Activated naive CD8-positive, alpha-beta T cell treated with anti-CD3 and anti-CD28 coated beads, Interleukin-2, amount 50 U/mL, for 24 hours (primary cell): ENCODE data around the gene MYMK.

ENCODE experiments used
- ATAC-seq: fragments of 150-1000 bp; cut with Tn5 transposase; one replicate; pipeline ENCODE4 v1.10.0; 2021
- DNase-seq: peaks from one replicate; pipeline ENCODE4 v3.0.0; 2021
- H3K27ac Mint-ChIP-seq: one replicate; pipeline ENCODE4 v1.8.0; 2021; ENCODE audit warnings: mild to moderate bottlenecking, mixed read lengths
- H3K27me3 Mint-ChIP-seq: one replicate; pipeline ENCODE4 v1.8.0; 2021; ENCODE audit warnings: mixed read lengths
- H3K36me3 Mint-ChIP-seq: one replicate; pipeline ENCODE4 v1.8.0; 2021; ENCODE audit warnings: low read depth, mixed read lengths
- H3K4me1 Mint-ChIP-seq: one replicate; pipeline ENCODE4 v1.8.0; 2021; ENCODE audit warnings: mixed read lengths
- H3K4me3 Mint-ChIP-seq: one replicate; pipeline ENCODE4 v1.8.0; 2021; ENCODE audit warnings: mild to moderate bottlenecking, moderate library complexity, mixed read lengths
- H3K9me3 Mint-ChIP-seq: one replicate; pipeline ENCODE4 v1.8.0; 2021; ENCODE audit warnings: mixed read lengths

MYMK gene

GRCh38 chr9:133521122-133522072, 3.4 kb downstream of the MYMK start:
- ATAC-seq (no peak), DNase-seq (no peak)
- Mint-ChIP-seq H3K4me3 (no peak overlapping the region), H3K36me3 (no peaks in the 10 kb centered on the region), H3K27ac (no peak overlapping the region), H3K4me1 (peaks cover under 1% of the 10 kb centered on the region), H3K9me3 (no peaks in the 10 kb centered on the region), H3K27me3 (no peaks in the 10 kb centered on the region)

- no peaks in the 10 kb centered on the region for H3K36me3 Mint-ChIP-seq
- H3K27ac Mint-ChIP-seq, result no peak overlapping the region
- ATAC-seq (no peak), DNase-seq (no peak)
- H3K9me3 Mint-ChIP-seq, result no peaks in the 10 kb centered on the region
- no peaks in the 10 kb centered on the region for H3K4me1 Mint-ChIP-seq
- H3K27me3 Mint-ChIP-seq, result no peaks in the 10 kb centered on the region
- H3K4me3 Mint-ChIP-seq, result no peak overlapping the region
Measured at GRCh38 chr9:133520121-133520835, 4.5 kb downstream of the MYMK start.

- no peaks in the 10 kb centered on the region for H3K4me1 Mint-ChIP-seq
- H3K27ac Mint-ChIP-seq, result no peak overlapping the region
- ATAC-seq, result no peak
- H3K4me3 Mint-ChIP-seq, result no peak overlapping the region
- no peak for DNase-seq
- H3K9me3 Mint-ChIP-seq, result no peaks in the 10 kb centered on the region
- no peaks in the 10 kb centered on the region for H3K36me3 Mint-ChIP-seq
- no peaks in the 10 kb centered on the region for H3K27me3 Mint-ChIP-seq
Measured at GRCh38 chr9:133519693-133520092, 5.1 kb downstream of the MYMK start.

- H3K27ac Mint-ChIP-seq, result no peak overlapping the region
- ATAC-seq, result no peak
- no peaks in the 10 kb centered on the region for H3K27me3 Mint-ChIP-seq
- DNase-seq, result no peak
- no peaks in the 10 kb centered on the region for H3K9me3 Mint-ChIP-seq
- H3K36me3 Mint-ChIP-seq, result no peaks in the 10 kb centered on the region
- H3K4me3 Mint-ChIP-seq, result no peak overlapping the region
- no peaks in the 10 kb centered on the region for H3K4me1 Mint-ChIP-seq
Measured at GRCh38 chr9:133518706-133519449, 5.9 kb downstream of the MYMK start.

GRCh38 chr9:133518200-133518599, 6.6 kb downstream of the MYMK start:
- H3K9me3 Mint-ChIP-seq, result no peaks in the 10 kb centered on the region
- H3K36me3 Mint-ChIP-seq, result no peaks in the 10 kb centered on the region
- no peaks in the 10 kb centered on the region for H3K4me1 Mint-ChIP-seq
- no peaks in the 10 kb centered on the region for H3K27me3 Mint-ChIP-seq
- no peak for DNase-seq
- H3K27ac Mint-ChIP-seq, result no peak overlapping the region
- no peak for ATAC-seq
- H3K4me3 Mint-ChIP-seq, result no peak overlapping the region

- no peak for DNase-seq
- no peaks in the 10 kb centered on the region for H3K27me3 Mint-ChIP-seq
- H3K27ac Mint-ChIP-seq, result no peak overlapping the region
- H3K9me3 Mint-ChIP-seq, result no peaks in the 10 kb centered on the region
- H3K4me1 Mint-ChIP-seq, result no peaks in the 10 kb centered on the region
- H3K4me3 Mint-ChIP-seq, result no peak overlapping the region
- ATAC-seq, result no peak
- no peaks in the 10 kb centered on the region for H3K36me3 Mint-ChIP-seq
Measured at GRCh38 chr9:133517711-133518110, 7.0 kb downstream of the MYMK start.

- no peaks in the 10 kb centered on the region for H3K9me3 Mint-ChIP-seq
- no peak overlapping the region for H3K4me3 Mint-ChIP-seq
- H3K36me3 Mint-ChIP-seq, result no peaks in the 10 kb centered on the region
- DNase-seq (no peak), ATAC-seq (no peak)
- H3K27me3 Mint-ChIP-seq, result no peaks in the 10 kb centered on the region
- H3K27ac Mint-ChIP-seq, result no peak overlapping the region
- no peaks in the 10 kb centered on the region for H3K4me1 Mint-ChIP-seq
Measured at GRCh38 chr9:133516961-133517350, 7.8 kb downstream of the MYMK start.

GRCh38 chr9:133516256-133516960, 8.4 kb downstream of the MYMK start:
- Mint-ChIP-seq H3K27me3 (no peaks in the 10 kb centered on the region), H3K4me3 (no peak overlapping the region), H3K9me3 (no peaks in the 10 kb centered on the region), H3K27ac (no peak overlapping the region), H3K4me1 (no peaks in the 10 kb centered on the region), H3K36me3 (no peaks in the 10 kb centered on the region)
- DNase-seq, result no peak
- no peak for ATAC-seq

- DNase-seq (no peak), ATAC-seq (no peak)
- H3K27me3 Mint-ChIP-seq, result no peaks in the 10 kb centered on the region
- H3K4me3 Mint-ChIP-seq, result no peak overlapping the region
- no peaks in the 10 kb centered on the region for H3K4me1 Mint-ChIP-seq
- H3K9me3 Mint-ChIP-seq, result no peaks in the 10 kb centered on the region
- no peaks in the 10 kb centered on the region for H3K36me3 Mint-ChIP-seq
- H3K27ac Mint-ChIP-seq, result no peak overlapping the region
Measured at GRCh38 chr9:133515615-133516255, 9.0 kb downstream of the MYMK start.

- Mint-ChIP-seq H3K4me3 (no peak overlapping the region), H3K36me3 (no peaks in the 10 kb centered on the region), H3K27ac (no peak overlapping the region), H3K9me3 (no peaks in the 10 kb centered on the region), H3K27me3 (no peaks in the 10 kb centered on the region), H3K4me1 (no peaks in the 10 kb centered on the region)
- ATAC-seq (no peak), DNase-seq (no peak)
Measured at GRCh38 chr9:133515240-133515610, 9.5 kb downstream of the MYMK start.

- no peaks in the 10 kb centered on the region for H3K27me3 Mint-ChIP-seq
- DNase-seq, result no peak
- no peak overlapping the region for H3K27ac Mint-ChIP-seq
- ATAC-seq, result no peak
- peaks cover 2% of the 10 kb centered on the region for H3K4me1 Mint-ChIP-seq
- no peaks in the 10 kb centered on the region for H3K36me3 Mint-ChIP-seq
- H3K9me3 Mint-ChIP-seq, result no peaks in the 10 kb centered on the region
- H3K4me3 Mint-ChIP-seq, result no peak overlapping the region
Measured at GRCh38 chr9:133514460-133515239, 10.1 kb downstream of the MYMK start.

GRCh38 chr9:133513214-133514100, 11.3 kb downstream of the MYMK start:
- no peak overlapping the region for H3K4me3 Mint-ChIP-seq
- peaks cover 12% of the 10 kb centered on the region for H3K4me1 Mint-ChIP-seq
- H3K9me3 Mint-ChIP-seq, result no peaks in the 10 kb centered on the region
- no peak for ATAC-seq
- H3K27ac Mint-ChIP-seq, result no peak overlapping the region
- no peak for DNase-seq
- H3K27me3 Mint-ChIP-seq, result no peaks in the 10 kb centered on the region
- no peaks in the 10 kb centered on the region for H3K36me3 Mint-ChIP-seq
